ENCODE results near the gene DNASE1.

Gene DNASE1

GRCh38 chr16:3695610-3696369 lies 41.3 kb downstream of the DNASE1 start:
- no peak for TF ChIP-seq CTCF (conservative IDR thresholded peaks at IDR 0.05; ENCODE audit: control insufficient read depth, insufficient read depth, low read depth, low read length)
- no peak for DNase-seq (ENCODE audit: low read depth)
- H3K4me3 ChIP-seq (ENCODE audit: control insufficient read depth, low read depth, low read length): no peak overlapping the region

GRCh38 chr16:3696425-3697218 lies 42.1 kb downstream of the DNASE1 start:
- no peak for TF ChIP-seq CTCF (conservative IDR thresholded peaks at IDR 0.05; ENCODE audit: control insufficient read depth, insufficient read depth, low read depth, low read length)
- peak; percentile 91 for DNase-seq (ENCODE audit: low read depth)
- H3K4me3 ChIP-seq (ENCODE audit: control insufficient read depth, low read depth, low read length): no peak overlapping the region

DNA sequence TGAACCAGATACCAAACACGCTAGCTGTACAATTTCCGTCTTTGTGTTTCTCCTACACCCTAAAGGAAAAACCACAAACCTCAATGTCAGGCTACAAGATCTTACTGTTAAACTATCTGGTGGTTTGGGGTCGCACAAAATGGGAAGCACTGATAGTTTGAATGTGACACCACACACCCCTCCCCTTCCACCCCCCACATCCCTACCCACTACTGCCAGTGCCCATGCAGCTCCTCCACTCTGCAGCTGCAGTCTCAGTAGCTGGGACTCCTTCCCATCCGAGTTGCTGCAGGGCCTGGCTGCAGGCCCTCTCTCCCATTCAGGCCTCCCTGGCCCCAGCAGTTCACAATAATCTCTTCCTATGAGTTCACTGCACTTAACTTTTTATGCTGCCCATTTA lies 44.5 kb downstream of the DNASE1 start:
- DNase-seq (ENCODE audit: low read depth): no peak
- TF ChIP-seq CTCF (conservative IDR thresholded peaks at IDR 0.05; ENCODE audit: control insufficient read depth, insufficient read depth, low read depth, low read length): no peak
- H3K4me3 ChIP-seq (ENCODE audit: control insufficient read depth, low read depth, low read length): no peak overlapping the region

- TF ChIP-seq CTCF (conservative IDR thresholded peaks at IDR 0.05; ENCODE audit: control insufficient read depth, insufficient read depth, low read depth, low read length): no peak
- no peak overlapping the region for H3K4me3 ChIP-seq (ENCODE audit: control insufficient read depth, low read depth, low read length)
- no peak for DNase-seq (ENCODE audit: low read depth)
Measured at GRCh38 chr16:3701531-3701930, 47.0 kb downstream of the DNASE1 start.

GRCh38 chr16:3702082-3702481 lies 47.6 kb downstream of the DNASE1 start:
- H3K4me3 ChIP-seq (ENCODE audit: control insufficient read depth, low read depth, low read length): no peak overlapping the region
- TF ChIP-seq CTCF (conservative IDR thresholded peaks at IDR 0.05; ENCODE audit: control insufficient read depth, insufficient read depth, low read depth, low read length): no peak
- no peak for DNase-seq (ENCODE audit: low read depth)

DNA sequence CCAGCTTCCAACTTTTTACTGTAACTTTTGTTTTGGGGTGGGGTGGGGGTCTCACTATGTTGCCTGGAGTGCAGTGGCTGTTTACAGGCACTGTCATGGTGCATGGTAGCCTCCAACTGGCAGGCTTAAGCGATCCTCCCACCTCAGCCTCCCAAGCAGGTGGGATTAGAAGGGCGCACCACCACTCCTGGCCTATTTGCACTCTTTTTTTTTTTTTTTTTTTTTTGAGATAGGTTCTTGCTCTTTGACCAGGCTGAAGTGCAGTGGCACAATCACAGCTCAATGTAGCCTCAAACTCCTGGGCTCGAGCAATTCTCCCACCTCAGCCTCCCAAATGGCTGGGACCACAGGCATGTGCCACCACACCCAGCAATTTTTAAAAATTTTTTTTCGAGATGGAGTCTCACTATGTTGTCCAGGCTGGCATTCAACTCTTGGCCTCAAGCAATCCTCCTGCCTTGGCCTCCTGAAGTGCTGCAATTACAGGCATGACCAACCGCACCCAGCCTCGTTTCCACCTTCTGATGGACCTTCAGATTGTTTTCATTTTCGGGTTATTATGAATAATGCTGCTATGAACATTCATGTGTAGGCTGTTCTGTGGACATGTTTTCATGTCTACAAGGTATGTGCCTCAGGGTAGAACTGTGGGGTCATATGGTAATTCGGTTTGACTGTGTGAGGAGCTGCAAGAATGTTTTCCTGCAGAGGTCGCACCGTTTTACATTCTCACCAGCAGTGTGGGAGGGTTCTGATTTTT lies 51.9 kb downstream of the DNASE1 start:
- TF ChIP-seq CTCF (conservative IDR thresholded peaks at IDR 0.05; ENCODE audit: control insufficient read depth, insufficient read depth, low read depth, low read length): no peak
- no peak for DNase-seq (ENCODE audit: low read depth)
- H3K4me3 ChIP-seq (ENCODE audit: control insufficient read depth, low read depth, low read length): no peak overlapping the region

All from fibroblast of mammary gland (primary cell).